Stomach smooth muscle (tissue), 2 donors: ENCODE data around the gene PIP5K1C.

ENCODE experiments used
- H3K27ac ChIP-seq: one replicate; pipeline ENCODE4 v1.7.0; 2013; ENCODE audit warnings: mild to moderate bottlenecking, low read length, inconsistent platforms
- H3K27me3 ChIP-seq, 2 donors: one replicate each; pipeline ENCODE4 v1.7.0; 2013; ENCODE audit warnings: low read length in 2 of 2; ENCODE audit not compliant: insufficient read depth in 2 of 2, control insufficient read depth in 1 of 2
- H3K36me3 ChIP-seq, 2 donors: one replicate each; pipeline ENCODE4 v1.7.0; 2013; ENCODE audit warnings: low read length in 2 of 2; ENCODE audit not compliant: control insufficient read depth in 2 of 2, insufficient read depth in 2 of 2
- H3K4me1 ChIP-seq: one replicate; pipeline ENCODE4 v1.7.0; 2013; ENCODE audit warnings: low read length; ENCODE audit not compliant: control insufficient read depth, insufficient read depth
- H3K4me3 ChIP-seq, 2 donors: one replicate each; pipeline ENCODE4 v1.7.0; 2013; ENCODE audit warnings: low read length in 2 of 2
- H3K9ac ChIP-seq, 2 donors: one replicate each; pipeline ENCODE4 v1.7.0; 2013; ENCODE audit warnings: low read length in 2 of 2, mild to moderate bottlenecking in 1 of 2
- H3K9me3 ChIP-seq, 2 donors: one replicate each; pipeline ENCODE4 v1.7.0; 2013; ENCODE audit warnings: low read length in 2 of 2; ENCODE audit not compliant: control insufficient read depth in 2 of 2
- donor health status: healthy.
- donor health status: Pancreatic carcinoma.

Gene PIP5K1C

DNA sequence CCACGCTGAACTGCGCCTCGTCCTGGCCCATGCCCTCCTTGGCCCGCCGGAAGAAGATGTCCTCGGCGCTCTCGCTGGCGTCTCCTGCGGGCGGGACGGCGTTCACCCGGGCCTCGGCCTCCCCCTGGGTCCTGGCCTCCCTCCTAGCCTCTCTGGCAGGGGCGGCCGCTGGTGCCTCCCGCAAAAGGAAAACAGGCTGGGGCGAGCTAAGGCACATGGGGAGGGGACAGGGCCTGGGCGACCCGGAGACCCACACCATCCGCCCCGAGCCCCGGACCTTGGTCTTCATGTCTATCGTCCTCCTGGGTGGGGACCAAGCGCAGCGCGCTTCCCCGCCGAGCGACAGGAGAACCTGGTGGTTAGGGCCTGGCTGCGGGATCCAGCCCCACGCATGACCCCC, 87.9 kb downstream of the PIP5K1C start:
- Histone ChIP-seq H3K27me3 (no peaks in the 10 kb centered on the region), H3K36me3 (peaks cover 4 to 10% of the 10 kb centered on the region in 2 donors), H3K9ac (no peak overlapping the region), H3K27ac (no peak overlapping the region), H3K4me1 (peaks cover 42% of the 10 kb centered on the region), H3K9me3 (no peaks in the 10 kb centered on the region), H3K4me3 (no peak overlapping the region)

DNA sequence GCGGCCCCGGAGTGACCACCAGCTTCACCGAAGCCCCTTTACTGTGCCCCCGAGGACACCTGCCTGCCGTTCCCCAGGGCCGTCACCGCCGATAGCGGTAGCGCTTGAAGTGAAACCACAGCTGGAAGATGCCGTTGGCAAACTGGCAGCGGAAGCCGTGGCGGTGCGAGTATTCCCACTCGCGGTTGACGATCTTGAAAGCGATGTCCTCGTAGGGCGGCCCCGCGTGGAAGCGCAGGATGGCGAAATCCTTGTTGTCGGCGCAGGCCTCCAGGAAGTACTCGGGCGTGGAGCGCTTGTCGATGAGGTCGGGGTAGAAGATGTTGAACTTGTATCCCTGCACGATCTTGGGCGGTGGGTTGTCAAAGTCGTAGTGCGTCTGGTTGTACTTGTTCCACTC, 88.4 kb downstream of the PIP5K1C start:
- Histone ChIP-seq H3K9ac (no peak overlapping the region), H3K4me1 (peaks cover 47% of the 10 kb centered on the region), H3K27ac (no peak overlapping the region), H3K27me3 (no peaks in the 10 kb centered on the region), H3K4me3 (no peak overlapping the region), H3K36me3 (peaks cover 4 to 9% of the 10 kb centered on the region in 2 donors), H3K9me3 (no peaks in the 10 kb centered on the region)

DNA sequence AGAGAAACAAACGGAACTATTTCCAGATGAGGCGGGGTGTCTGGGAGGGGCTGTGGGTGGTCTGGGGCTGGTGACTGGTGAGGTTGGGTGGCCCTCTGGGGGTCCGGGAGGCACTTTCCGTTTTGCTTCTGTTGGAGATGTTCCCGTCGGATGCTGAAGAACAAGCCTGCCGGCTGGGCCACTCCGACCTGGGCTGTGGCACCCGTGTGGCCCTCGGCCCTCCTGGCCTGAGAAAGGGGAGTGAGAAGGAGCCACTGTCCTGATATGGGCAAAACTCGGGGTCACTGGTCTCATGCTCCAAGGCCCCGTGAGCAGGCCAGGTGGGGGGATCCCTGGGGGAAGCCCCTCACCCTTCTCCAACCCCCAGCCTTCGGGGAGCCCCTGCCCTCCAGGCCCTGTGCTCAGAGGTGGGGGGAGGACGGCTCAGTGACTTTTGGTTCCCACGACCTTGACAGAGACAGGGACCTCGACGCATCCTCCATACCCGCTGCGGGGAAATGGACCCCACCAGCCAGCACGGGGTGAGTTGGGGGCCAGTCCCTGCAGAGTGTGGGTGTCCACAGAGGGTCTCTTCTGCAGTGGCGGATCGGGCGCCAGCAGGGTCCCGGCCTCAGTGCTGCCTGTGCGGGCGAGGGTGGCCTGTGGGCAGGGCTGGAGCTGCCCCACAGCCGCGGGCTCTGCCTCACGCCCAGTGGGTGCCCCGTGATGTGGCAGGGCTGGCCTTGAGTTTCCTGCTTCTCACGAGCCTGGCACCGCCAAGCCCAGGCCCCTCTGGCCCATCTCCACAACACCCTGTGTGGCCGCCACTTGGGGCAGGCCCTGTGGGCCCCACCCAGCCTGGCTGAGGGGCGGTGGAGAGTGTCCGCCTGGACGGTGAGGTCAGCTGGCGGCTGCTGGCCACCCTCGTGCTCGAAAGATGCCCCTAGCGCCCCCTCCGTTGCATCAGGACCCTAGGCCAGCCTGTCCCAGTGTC, 89.2 kb downstream of the PIP5K1C start:
- peaks cover 4 to 9% of the 10 kb centered on the region in 2 donors for H3K36me3 ChIP-seq
- no peak overlapping the region for H3K4me3 ChIP-seq
- H3K27ac ChIP-seq: no peak overlapping the region
- no peaks in the 10 kb centered on the region for H3K9me3 ChIP-seq
- peaks cover 53% of the 10 kb centered on the region for H3K4me1 ChIP-seq
- peaks cover 0 to under 1% of the 10 kb centered on the region in 2 donors for H3K27me3 ChIP-seq
- no peak overlapping the region for H3K9ac ChIP-seq

DNA sequence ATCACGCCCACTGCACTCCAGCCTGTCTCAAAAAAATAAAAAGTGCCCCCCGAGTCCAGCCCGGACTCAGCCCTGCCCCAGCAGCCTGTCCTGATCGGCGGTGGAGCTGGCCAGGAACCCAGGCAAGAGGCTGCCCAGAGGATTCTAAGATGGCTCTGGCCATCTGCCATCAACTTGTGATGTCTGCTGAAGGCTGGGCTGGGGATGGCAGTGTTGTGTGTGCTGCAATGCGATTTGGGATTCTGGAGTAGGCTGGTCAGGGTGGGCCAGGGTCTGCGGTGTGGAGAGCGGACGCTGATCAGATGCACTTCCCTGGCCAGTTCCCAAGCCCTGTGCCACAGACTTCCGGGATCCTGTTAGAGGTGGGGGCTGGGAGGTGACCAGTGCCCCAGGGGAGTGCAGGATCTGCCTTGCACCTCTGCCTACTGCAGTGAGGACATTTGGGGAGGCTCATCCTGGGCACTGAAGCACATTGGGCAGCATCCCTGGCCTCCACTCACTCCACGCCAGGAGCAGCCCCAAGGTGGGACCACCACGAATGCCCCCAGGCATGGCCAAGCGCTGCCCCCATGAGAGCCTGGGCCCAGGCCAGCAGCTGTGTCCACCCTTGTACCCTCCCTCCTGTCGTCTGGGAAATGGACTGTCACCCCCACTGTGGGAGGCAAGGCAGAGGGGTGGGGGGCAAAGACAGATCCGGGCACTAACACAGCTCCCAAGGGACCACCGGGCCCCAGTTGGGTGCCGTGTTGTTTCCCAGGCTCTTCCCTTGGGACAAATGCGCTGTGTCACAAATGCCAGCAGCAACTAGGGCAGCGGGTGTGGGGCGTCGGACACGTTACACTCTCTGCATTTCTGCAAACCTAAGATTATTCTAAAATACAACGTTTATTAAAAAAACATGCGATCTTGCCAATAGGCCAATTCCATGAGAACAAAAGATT, 90.2 kb downstream of the PIP5K1C start:
- H3K27me3 ChIP-seq: peaks cover 0 to 5% of the 10 kb centered on the region in 2 donors
- H3K27ac ChIP-seq: no peak overlapping the region
- H3K4me1 ChIP-seq: peaks cover 62% of the 10 kb centered on the region

DNA sequence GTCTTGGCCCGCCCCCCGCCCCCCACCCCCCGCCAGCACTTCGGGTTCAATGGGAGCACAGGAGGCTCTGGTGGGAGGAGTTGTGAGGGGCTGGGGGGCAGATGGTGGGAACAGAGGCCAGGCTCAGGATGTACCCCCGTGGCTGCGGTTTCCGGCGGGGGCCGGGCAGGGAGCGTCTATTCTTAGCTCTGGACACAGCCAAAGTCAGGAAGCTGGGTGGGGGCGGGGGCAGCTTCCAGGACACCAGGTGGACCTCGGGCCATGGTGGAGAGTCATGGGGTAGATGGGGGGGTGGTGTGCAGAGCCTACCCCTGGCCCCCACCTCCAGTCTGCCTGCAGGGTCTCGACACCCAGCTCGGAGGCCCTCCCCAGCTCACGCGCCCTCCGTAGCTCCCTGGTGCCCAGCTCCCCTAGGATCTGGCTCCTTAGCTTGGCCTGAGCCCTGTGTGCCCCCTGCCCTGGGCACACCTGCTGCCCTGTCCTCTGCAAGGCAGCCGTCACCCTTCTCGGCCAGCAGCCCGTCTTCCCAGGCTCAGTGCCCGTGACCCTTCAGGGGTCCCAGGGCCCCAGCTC, 91.4 kb downstream of the PIP5K1C start:
- no peak overlapping the region for H3K27ac ChIP-seq
- H3K9ac ChIP-seq: no peak overlapping the region
- H3K27me3 ChIP-seq: peaks cover 0 to 5% of the 10 kb centered on the region in 2 donors
- H3K36me3 ChIP-seq: peaks cover 4 to 9% of the 10 kb centered on the region in 2 donors
- H3K4me1 ChIP-seq: peaks cover 57% of the 10 kb centered on the region
- no peak overlapping the region for H3K4me3 ChIP-seq
- no peaks in the 10 kb centered on the region for H3K9me3 ChIP-seq

More for the DNA sequence above, 90.2 kb downstream of the PIP5K1C start:
- Histone ChIP-seq H3K36me3 (peaks cover 4 to 9% of the 10 kb centered on the region in 2 donors), H3K9ac (no peak overlapping the region), H3K4me3 (no peak overlapping the region), H3K9me3 (no peaks in the 10 kb centered on the region)

DNA sequence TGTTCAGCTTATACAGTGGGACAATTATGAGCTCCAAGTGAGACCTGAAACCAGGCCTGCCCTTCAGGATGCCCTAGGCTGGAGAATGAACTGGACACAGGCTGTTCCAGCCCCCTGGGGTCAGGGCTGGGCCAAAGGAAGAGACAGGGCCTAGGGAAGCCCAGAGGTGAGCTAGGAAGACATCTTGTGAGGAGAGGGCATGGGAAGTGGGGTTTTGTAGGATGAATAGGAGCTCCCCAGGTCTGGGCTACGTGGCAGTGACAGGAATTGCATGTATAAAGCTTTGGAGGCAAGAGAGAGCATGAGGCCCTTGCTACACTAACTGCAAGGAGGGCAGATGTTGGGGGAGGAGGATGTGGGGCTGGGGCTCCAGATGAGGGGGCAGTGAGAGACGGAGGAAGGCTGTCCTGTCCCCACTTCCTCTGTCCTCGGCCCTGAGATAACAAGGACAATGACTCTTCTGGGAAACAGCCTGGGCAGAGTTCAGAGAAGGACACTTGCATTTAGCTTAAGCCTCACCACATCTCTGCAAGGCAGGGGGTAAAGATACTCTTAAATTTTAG, 92.1 kb downstream of the PIP5K1C start:
- H3K4me1 ChIP-seq: peaks cover 56% of the 10 kb centered on the region
- H3K4me3 ChIP-seq: no peak overlapping the region
- H3K9ac ChIP-seq: no peak overlapping the region
- H3K27ac ChIP-seq: no peak overlapping the region
- peaks cover 0 to 5% of the 10 kb centered on the region in 2 donors for H3K27me3 ChIP-seq
- H3K36me3 ChIP-seq: peaks cover 4 to 9% of the 10 kb centered on the region in 2 donors
- no peaks in the 10 kb centered on the region for H3K9me3 ChIP-seq

DNA sequence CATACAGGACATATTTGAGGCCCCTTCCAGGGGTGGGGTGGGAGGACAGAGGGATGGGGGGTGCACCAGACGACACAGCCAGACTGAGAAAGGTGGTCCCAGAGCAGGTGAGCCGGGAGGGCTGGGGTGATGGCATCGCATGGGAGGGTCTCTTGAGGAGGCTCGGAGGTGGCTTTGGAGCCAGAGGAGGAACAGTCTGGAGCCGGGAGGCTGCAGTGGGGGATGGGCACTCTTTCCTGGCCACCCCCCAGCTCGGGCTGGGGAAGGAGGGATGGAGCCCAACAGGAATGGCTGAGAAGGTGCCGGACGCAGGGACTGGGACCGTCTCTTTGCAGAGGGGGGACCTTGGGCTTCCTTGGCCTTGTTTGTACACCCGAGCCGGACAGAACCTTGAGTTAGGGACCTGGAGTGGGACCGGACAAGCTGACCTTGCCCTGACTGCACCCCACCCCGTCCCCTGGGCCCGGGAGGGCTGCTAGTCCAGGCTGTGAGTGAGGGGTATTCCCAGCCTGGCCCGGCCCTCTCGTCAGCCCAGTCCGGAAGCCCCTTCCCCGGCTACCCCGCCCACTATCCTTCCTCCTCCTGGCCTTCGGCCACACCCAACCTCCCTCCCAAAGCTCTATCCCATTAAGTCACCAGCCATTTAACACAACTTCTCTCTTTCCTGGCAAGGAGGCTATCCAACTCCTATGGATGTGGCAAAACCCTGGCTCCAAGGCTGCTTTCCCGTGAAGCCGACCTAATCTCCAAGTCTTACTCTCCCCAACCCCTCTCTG, 92.8 kb downstream of the PIP5K1C start:
- peaks cover 4 to 9% of the 10 kb centered on the region in 2 donors for H3K36me3 ChIP-seq
- H3K27me3 ChIP-seq: peaks cover 0 to 5% of the 10 kb centered on the region in 2 donors
- H3K4me3 ChIP-seq: peak overlapping the region; percentile 57 to 75
- H3K27ac ChIP-seq: no peak overlapping the region
- no peaks in the 10 kb centered on the region for H3K9me3 ChIP-seq
- H3K4me1 ChIP-seq: peaks cover 54% of the 10 kb centered on the region
- H3K9ac ChIP-seq: peak overlapping the region; percentile 44 to 62

DNA sequence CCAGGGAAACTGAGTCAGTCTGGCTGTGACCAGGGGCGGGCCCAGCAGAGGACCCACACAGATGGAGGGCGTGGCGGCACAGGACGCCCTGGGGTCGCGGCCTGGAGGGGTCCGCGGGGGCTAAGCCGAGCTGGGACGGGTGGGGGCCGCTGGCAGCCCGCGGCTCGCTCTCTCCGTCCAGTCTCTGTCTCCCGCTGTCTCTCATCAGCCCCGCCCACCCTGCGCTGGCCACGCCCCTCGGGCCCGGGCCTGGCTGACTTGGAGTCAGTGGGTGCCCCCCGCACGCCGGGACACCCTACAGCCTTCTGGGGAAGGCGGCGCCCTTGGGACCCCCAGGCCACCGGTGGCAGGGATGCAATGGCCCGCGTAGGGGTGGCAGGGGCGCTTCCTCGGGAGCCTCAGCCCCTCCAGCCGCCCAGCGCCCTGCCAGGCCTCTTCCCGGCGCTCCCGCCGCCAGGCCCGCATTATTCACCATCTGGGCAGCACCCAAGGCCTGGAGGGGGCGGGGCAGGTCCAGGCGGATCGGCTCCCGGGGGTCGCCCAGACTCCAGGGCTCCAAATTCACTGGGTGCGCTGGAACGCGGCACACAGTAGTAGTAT, 93.5 kb downstream of the PIP5K1C start, which contains the start of gene TBXA2R:
TSS of gene TBXA2R (minus strand) at position 186 of the 600 bp plus-strand sequence. CDS start 6,241 bp downstream, outside the sequence.
- peak within 1 kb of the TSS; percentile 57 to 75 for H3K4me3 ChIP-seq
- no peak within 1 kb of the TSS for H3K27ac ChIP-seq

DNA sequence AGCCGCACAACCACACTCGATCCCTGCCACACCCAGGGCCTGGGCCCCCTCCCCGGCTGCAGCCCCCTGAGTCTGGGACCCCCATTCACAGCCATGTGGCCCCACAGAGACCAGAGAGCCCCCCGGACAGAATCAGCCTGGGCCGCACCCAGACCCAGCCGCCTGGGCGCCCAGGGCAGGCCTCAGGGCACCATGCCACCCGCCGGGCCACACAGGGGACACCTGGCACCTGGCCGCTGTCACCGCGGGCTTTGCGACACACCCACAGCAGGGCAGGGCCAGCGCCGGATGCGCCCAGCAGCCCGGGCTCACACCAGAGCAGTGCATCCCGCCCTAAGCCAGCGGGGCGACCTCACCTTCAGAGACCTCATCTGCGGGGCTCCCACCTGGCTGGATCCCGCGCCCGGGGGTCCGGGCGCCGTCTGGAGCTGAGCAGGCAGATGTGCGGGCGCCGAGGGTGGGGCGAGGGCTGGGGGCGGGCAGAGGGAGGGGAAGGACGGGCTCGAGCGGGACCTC, 94.0 kb downstream of the PIP5K1C start:
- Histone ChIP-seq H3K9me3 (no peaks in the 10 kb centered on the region), H3K4me1 (peaks cover 54% of the 10 kb centered on the region), H3K36me3 (no peaks in the 10 kb centered on the region), H3K27me3 (peaks cover 0 to 5% of the 10 kb centered on the region in 2 donors), H3K9ac (peak overlapping the region in 1 of 2 donors; percentile 55), H3K4me3 (peak overlapping the region; percentile 57 to 75), H3K27ac (no peak overlapping the region)

More for the DNA sequence above, 93.5 kb downstream of the PIP5K1C start, which contains the start of gene TBXA2R:
- Histone ChIP-seq H3K9me3 (no peaks in the 10 kb centered on the region), H3K4me1 (peaks cover 54% of the 10 kb centered on the region), H3K9ac (peak within 1 kb of the TSS; percentile 44 to 62), H3K27me3 (peaks cover 0 to 5% of the 10 kb centered on the region in 2 donors), H3K36me3 (peaks cover under 1 to 5% of the 10 kb centered on the region in 2 donors)
